ENCODE results near the gene IPO13.
A peak's percentile ranks its signal among the peaks of the same experiment; 100 is the strongest.

The IPO13 gene

DNA sequence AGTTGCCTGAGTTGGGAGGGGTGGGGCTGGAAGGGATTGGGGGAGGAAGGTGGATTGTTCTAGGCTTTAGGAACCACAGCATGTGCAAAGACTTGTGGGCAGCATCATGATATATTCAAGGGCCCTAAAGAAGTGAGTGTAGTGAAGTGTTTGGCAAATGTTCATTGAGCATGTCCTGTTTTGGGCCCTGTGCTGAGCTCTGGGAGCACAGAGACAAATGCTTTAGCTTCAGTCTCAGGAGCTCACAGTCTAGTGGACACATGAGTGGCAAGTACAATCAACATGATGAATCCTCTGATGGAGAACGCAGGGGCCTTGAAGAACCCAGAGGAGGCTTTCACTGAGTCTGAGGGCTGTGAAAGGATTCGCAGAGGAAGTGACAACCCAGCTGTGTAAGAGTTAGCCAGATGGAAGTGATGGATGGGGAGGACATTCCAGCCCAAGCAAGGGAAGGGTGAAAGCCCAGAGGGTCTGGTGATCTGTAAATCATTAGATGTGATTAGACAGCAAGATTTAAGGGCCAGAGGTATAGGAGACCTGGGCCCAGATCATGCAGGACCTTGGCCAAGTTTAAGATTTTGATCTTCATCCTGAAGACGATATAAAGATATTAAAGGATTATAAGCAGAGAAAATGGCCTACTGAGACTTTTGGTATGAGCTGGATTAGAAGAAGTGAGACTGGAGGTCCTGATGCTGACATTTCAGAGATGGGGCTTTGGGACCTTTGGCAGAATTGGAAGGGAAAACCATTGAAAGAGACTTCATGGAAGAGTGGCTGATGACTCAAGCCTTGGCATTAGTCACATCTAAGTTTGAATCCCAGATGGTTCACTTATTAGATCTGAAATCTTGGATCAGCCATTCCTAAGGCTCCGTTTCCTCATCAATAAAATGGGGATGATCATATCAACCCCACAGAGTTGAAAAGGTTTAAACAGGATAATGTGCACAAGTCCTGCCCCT is 4.6 kb downstream of the IPO13 start:
- DNase-seq (ENCODE audit: low read depth in 2 of 2): no peak

DNA sequence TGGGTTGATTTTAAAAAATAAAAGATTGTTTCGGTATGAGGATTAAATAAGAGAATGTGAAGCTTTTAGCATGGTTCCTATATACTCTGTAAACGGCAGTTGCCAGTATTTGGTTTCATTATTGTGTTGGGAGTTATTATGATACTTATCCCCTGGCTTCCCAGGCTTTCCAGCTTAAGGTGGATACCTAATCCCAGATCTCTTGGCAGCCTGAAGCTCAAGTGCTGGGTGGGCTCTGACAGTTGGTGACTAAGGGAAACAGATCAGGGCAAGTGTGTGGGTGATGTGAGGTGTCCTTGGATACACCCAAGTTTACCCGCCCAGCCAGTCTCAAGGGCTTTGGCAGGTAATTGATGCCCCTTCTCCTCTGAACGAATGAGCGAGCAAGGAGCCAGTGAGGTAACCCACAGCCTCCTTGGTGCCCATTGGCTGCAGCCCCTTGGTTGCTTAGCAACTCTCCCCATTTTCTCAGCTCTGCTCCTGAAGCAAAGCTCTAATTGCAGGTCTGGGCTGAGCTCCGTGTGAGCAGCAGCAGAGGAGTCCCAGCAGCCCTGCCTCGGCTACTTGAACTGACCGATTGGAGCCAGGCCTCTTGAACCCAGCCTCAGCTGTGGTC is 6.1 kb downstream of the IPO13 start:
- DNase-seq (ENCODE audit: low read depth in 2 of 2): no peak

DNA sequence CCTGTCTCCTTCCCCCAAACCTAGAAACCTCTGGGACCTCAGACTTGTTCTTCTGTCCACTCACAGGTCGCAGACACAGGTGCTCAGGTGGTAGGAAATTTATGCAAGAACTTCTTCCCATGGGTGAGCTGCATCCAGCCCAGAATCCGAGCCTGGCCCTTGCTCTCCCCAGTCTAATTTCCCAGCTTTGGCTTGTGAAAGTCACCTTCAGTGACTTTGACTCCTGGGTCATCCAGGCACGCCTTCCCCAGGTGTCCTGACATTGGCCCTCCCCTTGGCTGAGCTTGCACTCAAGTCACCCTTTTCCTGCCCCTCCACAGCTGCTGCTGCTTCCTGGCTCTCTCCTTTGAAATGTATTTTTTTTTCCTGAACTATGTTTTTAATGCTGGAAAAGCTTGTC is 6.6 kb downstream of the IPO13 start:
- no peak for DNase-seq (ENCODE audit: low read depth in 2 of 2)

DNA sequence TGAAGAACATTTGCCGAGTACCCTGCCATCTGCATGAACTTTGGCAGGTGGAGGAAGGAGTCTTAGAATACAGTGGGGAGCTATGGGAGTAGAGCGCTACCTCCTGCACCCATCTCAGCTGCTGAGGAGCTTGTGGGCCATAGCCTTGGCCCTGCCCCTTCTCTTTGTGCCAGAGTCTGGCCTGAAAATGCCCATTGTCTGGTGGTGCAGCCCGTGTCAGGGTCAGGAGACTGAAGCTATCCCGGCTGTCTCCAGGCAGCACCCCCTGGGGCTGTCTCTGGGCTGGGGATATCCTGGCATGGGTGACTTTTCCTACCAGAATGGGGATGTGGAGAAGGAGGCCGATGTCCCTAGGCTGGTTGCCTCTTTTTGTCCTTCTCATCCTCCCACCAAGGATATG is 7.3 kb downstream of the IPO13 start:
- no peak for DNase-seq (ENCODE audit: low read depth in 2 of 2)

DNA sequence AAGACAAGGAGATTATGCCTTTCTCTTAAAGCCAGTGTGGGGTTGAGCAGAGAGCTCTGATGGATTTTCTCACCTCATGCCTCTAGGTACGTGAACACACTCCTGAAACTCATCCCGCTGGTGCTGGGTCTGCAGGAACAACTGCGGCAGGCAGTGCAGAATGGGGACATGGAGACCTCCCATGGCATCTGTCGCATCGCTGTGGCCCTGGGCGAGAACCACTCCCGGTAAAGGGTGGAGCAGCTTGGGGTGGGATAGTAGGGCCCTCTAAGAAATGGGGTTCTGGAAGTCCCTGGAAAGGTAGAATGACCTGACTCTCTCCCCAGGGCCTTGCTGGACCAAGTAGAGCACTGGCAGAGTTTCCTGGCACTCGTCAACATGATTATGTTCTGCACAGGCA is 9.5 kb downstream of the IPO13 start:
- no peak for DNase-seq (ENCODE audit: low read depth in 2 of 2)

DNA sequence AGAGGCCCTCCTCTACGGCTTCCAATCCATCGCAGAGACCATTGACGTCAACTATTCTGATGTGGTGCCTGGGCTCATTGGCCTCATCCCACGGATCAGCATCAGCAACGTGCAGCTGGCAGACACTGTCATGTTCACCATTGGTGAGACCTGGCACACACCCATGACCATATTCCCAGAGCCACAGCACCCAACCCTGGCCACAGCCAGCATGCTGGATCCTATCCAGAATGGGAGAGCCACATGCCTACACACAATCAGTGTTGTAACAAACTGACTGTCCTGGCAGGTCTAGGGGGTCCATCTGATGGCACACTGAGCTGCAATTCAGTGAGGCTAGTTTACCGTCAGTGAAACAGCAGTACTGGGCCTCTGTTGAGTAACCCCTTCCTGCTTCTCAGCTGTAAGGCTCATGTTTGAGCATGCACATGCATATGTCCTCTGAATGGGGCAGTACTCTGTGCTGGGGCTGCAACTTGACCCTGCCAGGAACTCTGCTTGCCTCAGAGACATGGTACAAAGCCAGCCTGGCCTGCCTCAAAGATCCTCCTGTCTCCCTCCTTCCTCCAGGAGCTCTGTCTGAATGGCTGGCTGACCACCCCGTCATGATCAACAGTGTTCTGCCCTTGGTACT is 10.8 kb downstream of the IPO13 start:
- DNase-seq (ENCODE audit: low read depth in 2 of 2): no peak

DNA sequence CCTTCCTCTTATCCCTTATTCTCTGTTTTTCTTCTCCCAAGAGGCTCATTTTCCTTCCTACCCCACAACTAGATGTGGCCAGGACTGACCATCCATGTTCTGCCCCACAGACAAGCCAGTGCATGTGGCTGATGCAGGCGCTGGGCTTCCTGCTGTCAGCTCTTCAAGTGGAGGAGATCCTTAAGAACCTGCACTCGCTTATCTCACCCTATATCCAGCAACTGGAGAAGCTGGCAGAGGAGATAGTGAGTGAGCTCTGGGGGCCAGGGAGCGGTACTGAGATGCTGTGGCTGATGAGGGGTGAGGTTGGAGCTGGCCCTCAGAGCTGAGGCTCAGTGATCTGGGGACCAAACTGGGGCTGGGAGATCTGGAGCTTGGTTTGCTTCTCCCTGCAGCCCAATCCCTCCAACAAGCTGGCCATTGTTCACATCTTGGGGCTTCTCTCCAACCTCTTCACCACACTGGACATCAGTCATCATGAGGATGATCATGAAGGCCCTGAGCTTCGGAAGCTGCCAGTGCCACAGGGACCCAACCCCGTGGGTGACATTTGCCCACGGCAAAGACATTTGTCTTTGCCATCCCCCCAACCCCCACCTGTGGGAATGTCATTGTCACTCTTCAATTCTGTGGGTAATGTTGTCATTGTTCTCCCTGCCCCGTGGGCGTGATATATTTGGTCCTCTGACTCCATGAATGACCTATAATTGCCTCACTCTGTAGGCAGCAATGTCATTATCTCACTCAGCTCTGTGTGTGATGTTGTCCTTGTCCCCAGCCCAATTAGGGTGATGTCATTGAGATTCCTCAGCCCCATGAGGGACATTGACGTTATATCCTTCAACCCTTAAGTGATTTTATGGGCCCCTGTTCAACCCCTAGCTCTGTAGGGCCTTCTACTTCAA is 11.9 kb downstream of the IPO13 start:
- DNase-seq (ENCODE audit: low read depth in 2 of 2): no peak

DNA sequence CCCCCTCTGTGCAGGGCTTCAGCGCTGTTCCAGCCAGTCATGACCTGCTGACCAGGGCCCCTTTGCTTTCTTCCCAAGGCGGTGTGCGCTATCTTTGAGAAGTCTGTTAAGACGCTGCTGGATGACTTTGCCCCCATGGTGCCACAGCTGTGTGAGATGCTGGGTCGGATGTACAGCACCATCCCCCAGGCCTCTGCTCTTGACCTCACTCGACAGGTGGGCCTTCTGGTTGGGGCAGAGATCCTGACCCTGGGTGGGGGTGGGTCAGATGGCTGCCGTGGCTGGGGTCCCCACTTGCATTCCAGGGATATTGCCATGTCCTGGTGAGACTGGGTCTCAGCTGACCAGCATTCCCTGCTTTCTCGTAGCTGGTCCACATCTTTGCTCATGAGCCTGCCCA is 14.0 kb downstream of the IPO13 start:
- DNase-seq (ENCODE audit: low read depth in 2 of 2): no peak

DNA sequence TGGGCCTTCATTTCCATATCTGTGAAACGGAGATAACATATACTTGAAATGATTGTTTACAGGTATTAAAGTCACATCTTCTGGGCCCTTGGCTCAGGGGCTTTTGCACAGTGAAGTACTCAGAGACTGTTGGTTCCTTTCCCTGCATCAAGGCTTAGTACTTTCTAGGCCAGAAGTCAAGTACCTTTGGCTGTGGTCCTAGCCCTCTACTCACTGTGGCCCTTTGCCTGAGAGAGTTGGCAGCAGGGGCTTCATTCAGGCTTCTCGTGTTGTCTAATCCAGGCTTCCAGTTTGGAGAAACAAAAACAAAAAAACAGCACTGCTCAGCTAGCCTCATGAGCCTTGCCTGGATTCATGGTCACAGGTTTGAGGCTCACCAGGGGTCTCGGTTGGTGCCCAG is 14.9 kb downstream of the IPO13 start:
- DNase-seq (ENCODE audit: low read depth in 2 of 2): no peak

DNA sequence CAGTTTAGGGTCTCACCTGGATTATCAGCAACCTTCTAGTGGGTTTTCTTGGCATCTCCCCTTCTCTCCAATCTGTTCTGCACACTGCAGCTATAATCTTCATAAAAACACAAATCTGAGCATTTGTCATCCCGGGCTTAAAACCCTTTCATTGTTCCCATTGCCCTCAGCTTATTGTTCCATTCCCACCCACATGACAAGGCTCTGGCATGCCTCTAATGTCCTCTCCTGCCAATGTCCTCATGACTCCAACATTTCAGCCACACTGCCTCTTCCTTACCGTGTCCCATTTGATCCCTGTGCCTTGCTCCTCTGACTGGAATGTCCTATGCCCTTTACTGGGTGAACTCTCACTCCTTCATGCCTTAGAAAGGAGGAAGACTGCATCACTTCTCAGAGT is 15.6 kb downstream of the IPO13 start:
- no peak for DNase-seq (ENCODE audit: low read depth in 2 of 2)

DNA sequence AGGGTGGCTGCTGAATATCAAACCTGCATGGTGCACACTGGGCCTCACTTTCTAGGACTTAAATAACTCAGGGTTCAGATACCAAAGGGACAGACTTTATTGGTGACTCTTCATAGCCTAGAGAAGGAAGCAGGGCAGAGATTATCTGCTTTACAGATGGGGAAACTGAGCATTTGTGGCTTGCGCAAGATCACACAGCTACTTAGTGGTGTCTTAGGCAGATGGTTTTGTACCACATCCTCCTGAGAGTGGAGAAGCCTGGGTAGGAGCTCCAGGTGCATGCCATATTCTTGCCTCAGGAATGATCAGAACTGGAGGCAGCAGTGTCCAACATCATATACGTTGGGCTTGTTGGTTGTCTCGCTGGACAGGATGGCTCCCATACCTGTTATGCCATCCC is 16.3 kb downstream of the IPO13 start:
- DNase-seq (ENCODE audit: low read depth in 2 of 2): no peak

DNA sequence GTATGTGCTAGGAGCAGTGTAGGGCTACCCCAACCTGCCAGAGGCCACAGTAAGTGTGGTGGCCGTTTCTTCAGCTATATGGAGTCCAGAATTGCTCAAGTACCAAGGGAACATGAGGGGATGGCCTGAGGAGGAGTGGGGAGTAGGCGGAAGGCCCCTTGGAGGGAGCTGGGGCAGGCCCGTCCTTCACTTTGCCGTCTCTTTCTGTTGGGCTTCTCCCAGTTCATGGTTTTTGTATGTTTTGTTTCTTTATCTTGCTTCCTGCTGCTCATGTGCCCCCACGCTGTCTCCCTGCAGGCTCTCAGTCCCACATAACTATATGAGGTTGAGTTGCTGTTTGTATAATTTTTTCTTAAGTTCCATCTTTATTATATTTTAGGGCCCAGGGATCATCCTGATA is 17.1 kb downstream of the IPO13 start:
- DNase-seq (ENCODE audit: low read depth in 2 of 2): no peak

DNA sequence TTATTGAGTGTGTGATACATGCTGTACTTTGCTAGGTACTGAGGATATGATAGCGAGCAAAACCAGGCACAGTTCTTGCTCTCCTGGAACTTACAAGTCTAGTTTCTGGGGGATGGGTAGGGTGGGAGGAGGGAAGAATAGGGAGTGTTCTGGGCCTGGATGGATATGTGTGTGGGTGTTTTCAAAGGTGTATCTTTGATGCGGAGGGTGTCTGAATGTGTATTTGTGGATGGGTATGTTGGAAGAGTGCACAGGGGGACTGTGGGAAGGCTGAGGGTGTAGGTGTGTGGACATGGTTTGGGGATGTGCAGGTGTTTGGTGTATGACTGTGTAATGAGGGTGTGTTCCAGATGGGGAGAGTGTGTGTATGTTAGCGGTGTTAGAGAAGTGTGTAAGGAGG is 18.6 kb downstream of the IPO13 start:
- DNase-seq (ENCODE audit: low read depth in 2 of 2): no peak

DNA sequence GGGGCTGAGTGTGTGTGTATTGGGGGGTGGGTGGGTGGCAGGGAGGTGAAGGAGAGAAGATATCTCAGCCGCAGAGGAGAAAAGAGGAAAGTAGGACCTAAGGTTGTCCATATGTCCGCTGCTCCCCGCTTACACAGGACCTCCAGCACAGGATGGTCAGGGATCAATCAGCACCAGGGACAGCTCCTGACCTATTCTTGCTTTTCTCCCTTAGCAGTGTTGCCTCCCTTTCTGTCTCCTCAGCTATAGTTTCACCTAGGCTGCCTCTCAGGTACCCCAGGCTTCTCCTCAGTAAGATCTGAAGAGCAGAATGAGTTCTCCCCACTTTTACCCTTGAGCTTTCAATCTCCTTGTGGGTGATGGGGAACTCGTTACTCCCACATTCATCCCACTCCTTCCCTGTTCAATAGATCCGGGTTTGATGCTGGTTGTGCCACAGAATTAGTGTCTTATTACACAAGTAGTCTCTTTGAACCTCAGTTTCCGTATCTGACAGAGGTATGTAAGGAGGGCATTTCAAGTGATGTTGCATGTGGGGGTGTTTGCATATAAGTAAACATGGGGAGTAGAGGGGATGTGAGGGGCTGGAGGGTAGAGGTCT is 21.7 kb downstream of the IPO13 start:
- DNase-seq (ENCODE audit: low read depth in 2 of 2): no peak

DNA sequence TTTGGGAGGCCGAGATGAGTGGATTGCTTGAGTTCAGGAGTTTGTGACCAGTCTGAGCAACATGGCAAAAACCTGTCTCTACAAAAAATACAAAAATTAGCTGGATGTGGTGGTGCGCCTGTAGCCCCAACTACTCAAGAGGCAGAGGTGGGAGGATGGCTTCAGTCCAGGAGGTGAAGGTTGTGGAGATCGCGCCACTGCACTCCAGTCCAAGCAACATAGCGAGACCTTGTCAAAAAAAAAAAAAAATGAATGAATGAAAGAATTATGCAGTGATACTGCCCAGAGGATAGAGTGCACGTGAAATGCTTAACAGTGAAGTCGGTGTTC is 22.6 kb downstream of the IPO13 start:
- no peak for DNase-seq (ENCODE audit: low read depth in 2 of 2)

DNA sequence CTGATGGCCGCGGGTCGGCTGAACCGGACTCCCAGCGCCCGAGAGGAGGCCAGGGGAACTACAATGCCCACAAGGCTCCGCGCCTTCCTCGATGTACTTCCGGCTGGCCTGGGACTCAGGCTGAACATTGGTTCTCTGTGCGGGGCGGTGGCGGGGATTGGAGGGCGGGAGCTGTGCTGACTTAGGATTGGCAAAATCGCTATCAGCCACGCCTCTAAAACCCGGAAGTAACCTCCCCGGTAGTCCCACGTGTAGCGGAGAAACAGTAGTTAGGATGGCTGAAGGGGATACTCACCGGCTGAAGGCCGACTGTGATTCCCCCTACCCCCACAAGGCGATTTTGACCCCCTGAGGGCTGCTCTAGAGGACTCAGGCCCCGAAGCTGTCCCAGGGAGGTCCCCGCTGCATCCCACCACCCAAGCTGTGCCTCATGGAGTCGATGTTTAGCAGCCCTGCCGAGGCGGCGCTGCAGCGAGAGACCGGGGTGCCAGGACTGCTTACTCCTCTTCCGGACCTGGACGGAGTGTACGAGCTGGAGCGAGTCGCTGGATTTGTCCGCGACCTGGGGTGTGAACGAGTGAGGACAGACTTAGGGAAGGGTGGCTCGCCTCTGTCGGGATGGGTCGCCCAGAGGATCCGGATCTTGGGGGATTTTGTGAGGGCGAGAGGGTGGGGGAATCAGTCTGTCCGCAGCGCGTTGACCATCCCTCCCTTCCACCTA is 23.2 kb downstream of the IPO13 start, which contains the start of gene DPH2:
DPH2 (plus strand) TSS at position 265 of the 721 bp plus-strand sequence; CDS start at position 431, 166 bp downstream.
- DNase-seq (ENCODE audit: low read depth in 2 of 2): peak; percentile 95

DNA sequence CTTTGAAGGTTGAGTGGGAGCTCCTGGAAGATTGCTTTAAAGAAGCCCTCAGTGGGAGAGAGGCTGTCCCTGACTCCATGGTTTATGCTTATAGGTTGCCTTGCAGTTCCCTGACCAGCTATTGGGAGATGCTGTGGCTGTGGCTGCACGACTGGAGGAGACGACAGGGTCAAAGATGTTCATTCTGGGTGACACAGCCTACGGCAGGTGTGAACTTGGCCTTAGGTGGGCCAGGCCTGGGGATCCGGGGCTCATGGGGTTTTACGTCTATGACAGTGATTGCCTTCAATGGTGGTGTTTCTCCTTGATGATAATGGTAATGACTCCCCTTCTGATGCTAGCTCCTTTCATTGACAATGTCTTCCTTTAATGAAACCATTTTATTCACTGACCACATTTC is 23.8 kb downstream of the IPO13 start:
- no peak for DNase-seq (ENCODE audit: low read depth in 2 of 2)

DNA sequence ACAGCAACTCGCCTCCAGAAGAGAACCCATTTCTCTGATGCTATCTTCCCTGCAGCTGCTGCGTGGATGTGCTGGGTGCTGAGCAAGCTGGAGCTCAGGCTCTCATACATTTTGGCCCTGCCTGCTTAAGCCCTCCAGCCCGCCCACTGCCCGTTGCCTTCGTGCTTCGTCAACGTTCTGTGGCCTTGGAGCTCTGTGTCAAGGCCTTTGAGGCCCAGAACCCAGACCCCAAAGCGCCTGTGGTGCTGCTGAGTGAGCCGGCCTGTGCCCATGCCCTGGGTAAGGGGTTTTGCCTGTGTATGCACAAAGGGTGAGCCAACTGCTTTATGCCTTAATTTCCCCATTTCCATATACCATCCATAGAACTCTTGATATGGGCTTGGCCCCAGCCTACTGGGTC is 24.2 kb downstream of the IPO13 start:
- DNase-seq (ENCODE audit: low read depth in 2 of 2): no peak

DNA sequence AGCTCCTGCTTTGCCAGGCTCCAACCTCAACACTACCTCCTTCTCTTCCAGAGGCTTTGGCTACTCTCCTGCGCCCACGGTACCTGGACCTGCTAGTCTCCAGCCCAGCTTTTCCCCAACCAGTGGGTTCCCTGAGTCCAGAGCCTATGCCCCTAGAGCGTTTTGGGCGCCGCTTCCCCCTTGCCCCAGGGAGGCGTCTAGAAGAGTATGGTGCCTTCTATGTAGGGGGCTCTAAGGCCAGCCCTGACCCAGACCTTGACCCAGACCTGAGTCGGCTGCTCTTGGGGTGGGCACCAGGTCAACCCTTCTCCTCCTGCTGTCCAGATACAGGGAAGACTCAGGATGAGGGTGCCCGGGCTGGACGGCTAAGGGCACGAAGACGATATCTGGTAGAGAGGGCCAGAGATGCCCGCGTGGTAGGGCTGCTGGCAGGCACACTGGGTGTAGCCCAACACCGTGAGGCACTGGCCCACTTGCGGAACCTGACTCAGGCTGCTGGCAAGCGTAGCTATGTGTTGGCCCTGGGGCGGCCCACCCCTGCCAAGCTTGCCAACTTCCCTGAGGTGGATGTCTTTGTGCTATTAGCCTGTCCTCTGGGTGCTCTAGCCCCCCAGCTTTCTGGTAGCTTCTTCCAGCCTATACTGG is 24.7 kb downstream of the IPO13 start:
- DNase-seq (ENCODE audit: low read depth in 2 of 2): no peak

DNA sequence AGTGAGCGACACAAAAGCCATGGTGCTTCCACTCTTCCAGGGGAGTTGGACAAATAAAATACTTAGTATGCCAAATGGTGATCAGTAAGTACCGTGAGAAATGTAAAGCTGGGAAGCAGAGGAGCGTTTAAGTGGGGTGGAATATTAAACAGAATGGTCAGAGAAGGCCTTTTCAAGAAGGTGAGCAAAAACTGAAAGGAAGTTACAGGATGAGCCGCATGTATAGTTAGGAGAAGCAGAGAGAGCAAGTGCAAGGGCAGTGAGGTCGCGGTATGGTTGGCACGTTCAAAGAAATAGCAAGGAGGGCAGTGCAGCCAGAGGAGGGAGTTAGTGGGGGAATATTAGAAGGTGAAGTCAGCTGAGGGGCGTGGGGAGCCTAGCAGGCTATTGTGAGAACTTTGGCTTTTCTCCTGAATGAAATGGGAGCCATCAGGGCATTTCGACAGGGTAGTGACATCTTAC is 27.3 kb downstream of the IPO13 start:
- DNase-seq (ENCODE audit: low read depth in 2 of 2): no peak
